ENCODE measurements around the gene GPA33. TPM values are rescaled to one million over a fixed set of nuclear protein-coding genes. Genes with fewer than 3 reads are reported as not detected.
A peak's percentile ranks its signal among the peaks of the same experiment; 100 is the strongest.

GPA33 gene
- total RNA-seq, 1 donor from 2014 or later, result 1.2 TPM

DNA sequence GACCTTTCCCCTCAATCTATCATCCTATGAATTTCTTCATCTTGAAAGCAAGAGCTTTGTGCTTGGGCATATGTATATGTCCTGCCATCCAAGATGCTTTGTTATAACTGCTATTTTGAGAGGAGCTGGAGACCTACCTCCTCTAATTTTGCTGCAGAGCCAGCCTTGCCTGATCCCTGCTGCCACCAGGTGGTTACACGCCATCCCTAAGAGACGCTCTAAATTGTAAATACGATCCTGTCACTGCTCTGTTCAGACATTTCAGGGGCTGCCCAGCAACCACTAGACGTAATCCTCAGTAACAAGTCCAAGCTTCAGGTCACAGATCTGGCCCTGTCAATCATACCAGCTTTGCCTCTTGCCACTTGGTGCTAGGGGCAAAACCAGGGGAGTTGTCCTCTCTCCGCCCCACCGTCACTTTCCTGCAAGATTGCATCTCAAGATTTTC, 32.9 kb downstream of the GPA33 start:
- Mint-ChIP-seq H3K27me3 (ENCODE audit: low read depth) (no peaks in the 10 kb centered on the region), H3K27ac (no peak overlapping the region), H3K36me3 (no peaks in the 10 kb centered on the region), H3K4me1 (peaks cover 5% of the 10 kb centered on the region), H3K9me3 (no peaks in the 10 kb centered on the region), H3K4me3 (no peak overlapping the region)
- TF ChIP-seq, protein P1, sequence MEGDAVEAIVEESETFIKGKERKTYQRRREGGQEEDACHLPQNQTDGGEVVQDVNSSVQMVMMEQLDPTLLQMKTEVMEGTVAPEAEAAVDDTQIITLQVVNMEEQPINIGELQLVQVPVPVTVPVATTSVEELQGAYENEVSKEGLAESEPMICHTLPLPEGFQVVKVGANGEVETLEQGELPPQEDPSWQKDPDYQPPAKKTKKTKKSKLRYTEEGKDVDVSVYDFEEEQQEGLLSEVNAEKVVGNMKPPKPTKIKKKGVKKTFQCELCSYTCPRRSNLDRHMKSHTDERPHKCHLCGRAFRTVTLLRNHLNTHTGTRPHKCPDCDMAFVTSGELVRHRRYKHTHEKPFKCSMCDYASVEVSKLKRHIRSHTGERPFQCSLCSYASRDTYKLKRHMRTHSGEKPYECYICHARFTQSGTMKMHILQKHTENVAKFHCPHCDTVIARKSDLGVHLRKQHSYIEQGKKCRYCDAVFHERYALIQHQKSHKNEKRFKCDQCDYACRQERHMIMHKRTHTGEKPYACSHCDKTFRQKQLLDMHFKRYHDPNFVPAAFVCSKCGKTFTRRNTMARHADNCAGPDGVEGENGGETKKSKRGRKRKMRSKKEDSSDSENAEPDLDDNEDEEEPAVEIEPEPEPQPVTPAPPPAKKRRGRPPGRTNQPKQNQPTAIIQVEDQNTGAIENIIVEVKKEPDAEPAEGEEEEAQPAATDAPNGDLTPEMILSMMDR (IDR thresholded peaks at IDR 0.05; ENCODE audit: unreplicated experiment), result no peak
- no peak for DNase-seq (ENCODE audit: low spot score in 2 of 2, unreplicated experiment in 2 of 2)

DNA sequence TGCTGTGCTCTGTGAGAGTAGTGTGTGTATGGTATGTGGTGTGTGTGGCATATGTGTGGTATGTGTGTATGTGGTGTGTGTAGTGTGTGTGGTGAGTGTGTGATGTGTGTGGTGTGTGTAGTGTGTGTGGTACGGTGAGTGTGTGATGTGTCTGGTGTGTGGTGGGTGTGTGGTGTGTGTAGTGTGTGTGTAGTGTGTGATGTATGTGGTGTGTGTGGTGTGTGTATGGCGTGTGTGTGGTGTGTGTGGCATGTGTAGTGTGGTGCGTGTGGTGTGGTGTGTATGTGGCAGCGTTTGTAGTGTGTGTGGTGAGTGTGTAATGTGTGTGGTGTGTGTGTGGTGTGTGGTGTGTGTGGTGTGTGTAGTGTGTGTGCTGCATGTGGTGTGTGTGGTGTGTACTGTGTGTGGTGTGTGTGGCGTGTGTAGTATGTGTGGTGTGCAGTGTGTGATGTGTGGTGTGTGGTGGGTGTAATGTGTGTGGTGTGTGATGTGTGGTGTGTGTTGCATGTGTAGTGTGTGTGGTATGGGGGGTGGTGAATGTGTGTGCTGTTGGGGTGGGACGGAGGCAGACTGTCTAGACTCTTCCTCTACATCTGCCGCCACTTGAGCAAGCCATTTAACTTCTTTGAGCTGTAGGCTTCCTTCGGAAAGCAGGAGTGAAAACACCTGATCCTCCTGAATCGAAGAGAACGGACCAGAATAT, 33.5 kb downstream of the GPA33 start:
- TF ChIP-seq, protein P1 (IDR thresholded peaks at IDR 0.05; ENCODE audit: unreplicated experiment), result no peak
- DNase-seq (ENCODE audit: low spot score in 2 of 2, unreplicated experiment in 2 of 2), result no peak
- Mint-ChIP-seq H3K27me3 (ENCODE audit: low read depth) (no peaks in the 10 kb centered on the region), H3K36me3 (no peaks in the 10 kb centered on the region), H3K4me3 (no peak overlapping the region), H3K9me3 (no peaks in the 10 kb centered on the region), H3K27ac (no peak overlapping the region), H3K4me1 (peaks cover 5% of the 10 kb centered on the region)

DNA sequence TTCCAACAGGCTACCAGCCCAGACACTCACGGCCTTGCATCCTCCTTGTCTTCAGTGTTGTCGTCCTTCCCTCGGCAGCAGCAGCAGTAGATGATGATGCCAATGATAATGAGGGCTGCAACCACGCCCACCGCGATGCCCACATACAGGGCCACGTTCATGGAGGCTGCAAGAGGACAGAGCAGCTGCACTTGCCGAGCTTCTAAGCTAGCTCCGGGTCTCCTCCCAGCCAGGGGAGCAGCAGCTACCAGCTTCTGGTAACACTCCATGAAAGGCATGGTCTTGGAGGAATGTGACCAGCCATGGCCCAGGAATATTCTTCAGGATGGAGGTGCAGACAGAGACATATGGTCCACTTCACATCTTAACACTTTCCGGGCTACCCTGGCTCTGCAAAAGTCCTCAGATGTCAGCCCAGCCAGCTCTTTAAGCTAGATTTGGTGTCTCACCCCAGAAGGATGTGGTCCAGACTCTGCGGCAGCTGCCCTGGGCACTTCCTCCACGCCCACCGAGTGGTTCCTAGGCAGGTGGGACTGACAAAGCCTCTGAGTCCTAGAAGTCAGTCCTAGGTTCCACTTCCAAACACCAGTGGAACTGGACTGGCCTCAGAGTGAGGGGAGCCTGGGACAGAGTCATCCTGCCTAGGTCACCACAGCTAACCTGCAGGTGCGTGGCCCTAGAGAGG, 35.1 kb downstream of the GPA33 start:
- no peak overlapping the region for H3K4me3 Mint-ChIP-seq
- H3K36me3 Mint-ChIP-seq, result no peaks in the 10 kb centered on the region
- DNase-seq (ENCODE audit: low spot score in 2 of 2, unreplicated experiment in 2 of 2), result no peak
- TF ChIP-seq, protein P1 (IDR thresholded peaks at IDR 0.05; ENCODE audit: unreplicated experiment), result no peak
- no peaks in the 10 kb centered on the region for H3K9me3 Mint-ChIP-seq
- H3K27me3 Mint-ChIP-seq (ENCODE audit: low read depth), result no peaks in the 10 kb centered on the region
- no peak overlapping the region for H3K27ac Mint-ChIP-seq
- peaks cover 5% of the 10 kb centered on the region for H3K4me1 Mint-ChIP-seq

DNA sequence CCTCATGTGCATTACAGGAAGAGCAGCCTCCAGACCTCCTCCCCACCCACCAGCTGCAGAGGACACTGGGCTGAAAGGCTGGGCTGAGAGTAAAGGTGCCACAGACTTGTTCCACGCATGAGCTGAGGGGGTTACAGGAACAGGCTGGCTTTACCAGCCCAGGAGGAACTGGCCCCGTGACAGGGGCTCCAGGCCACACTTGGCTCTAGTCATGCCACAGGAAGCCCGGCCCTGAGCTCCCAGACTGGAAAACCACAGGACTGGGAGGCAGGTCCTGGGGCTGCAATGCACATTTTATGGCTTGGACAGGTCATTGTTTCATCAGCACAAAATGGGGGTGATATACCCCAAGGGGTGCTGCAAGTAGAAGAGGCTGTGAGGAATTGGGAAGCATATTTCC, 35.6 kb downstream of the GPA33 start:
- TF ChIP-seq, protein P1 (IDR thresholded peaks at IDR 0.05; ENCODE audit: unreplicated experiment), result no peak
- Mint-ChIP-seq H3K4me1 (peaks cover 5% of the 10 kb centered on the region), H3K36me3 (no peaks in the 10 kb centered on the region), H3K27ac (no peak overlapping the region), H3K27me3 (ENCODE audit: low read depth) (peaks cover 3% of the 10 kb centered on the region), H3K9me3 (no peaks in the 10 kb centered on the region), H3K4me3 (no peak overlapping the region)
- no peak for DNase-seq (ENCODE audit: low spot score in 2 of 2, unreplicated experiment in 2 of 2)

DNA sequence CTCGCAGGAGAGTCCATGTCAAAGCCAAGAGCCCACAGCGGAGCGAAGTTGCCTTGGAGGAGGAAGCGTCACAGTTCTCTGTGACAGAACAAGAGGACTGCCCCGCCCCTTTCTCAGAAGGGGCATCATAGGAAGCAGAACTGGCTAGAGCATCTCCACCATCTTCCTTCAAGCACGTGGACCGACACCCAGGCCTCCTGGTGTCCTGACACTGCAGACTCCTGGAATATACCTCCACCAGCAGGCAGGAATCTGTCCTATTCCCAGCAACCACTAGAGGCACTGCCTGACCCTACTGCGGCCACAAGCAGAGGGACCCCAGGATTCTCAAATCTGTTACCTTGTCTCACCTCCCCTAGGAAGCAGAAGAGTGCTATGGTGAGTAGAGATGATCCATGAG, 37.8 kb downstream of the GPA33 start:
- Mint-ChIP-seq H3K36me3 (no peaks in the 10 kb centered on the region), H3K9me3 (no peaks in the 10 kb centered on the region), H3K27ac (no peak overlapping the region), H3K27me3 (ENCODE audit: low read depth) (peaks cover 8% of the 10 kb centered on the region), H3K4me1 (no peaks in the 10 kb centered on the region), H3K4me3 (no peak overlapping the region)
- DNase-seq (ENCODE audit: low spot score in 2 of 2, unreplicated experiment in 2 of 2), result no peak
- TF ChIP-seq, protein P1 (IDR thresholded peaks at IDR 0.05; ENCODE audit: unreplicated experiment), result peak; percentile 19
